Measurements from ENCODE around the gene NEK7. TPM values are rescaled to one million over a fixed set of nuclear protein-coding genes. Genes with fewer than 3 reads are reported as not detected.

NEK7 gene
- total and polyA plus RNA-seq, 9 of the 15 experiments (the other 6 are each of a cell fraction or from before 2014, with no cell fraction given): 8.5 to 37.3 (median 27.7) TPM

DNA sequence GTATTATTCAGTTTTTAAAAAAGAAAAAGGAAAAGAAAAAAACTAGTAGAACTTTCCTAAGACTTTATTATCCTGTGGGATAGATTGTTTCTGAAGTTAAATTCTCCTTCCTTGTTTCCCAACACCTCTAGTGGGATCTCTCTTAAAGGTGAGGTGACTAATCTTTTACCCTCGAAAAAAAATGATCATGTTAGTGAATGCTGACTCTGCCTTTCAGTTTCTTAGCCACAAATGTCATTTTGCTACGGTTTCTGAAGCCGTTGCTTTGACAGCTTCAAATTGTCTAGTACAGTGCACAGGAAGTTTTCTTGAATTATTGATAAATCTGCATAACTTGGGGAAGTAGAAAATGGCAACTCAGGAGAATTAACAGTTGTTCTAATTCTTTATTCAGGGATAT is 13.0 kb upstream of the NEK7 start:
- H3K27ac ChIP-seq (ENCODE audit: extremely low read depth, low read depth, low read length): no peak overlapping the region
- no peaks in the 10 kb centered on the region for H4K20me1 ChIP-seq (replicated peaks; ENCODE audit: control insufficient read depth, insufficient read depth, low read length)
- H3K9me1 ChIP-seq (ENCODE audit: control insufficient read depth, insufficient read depth, low read length): no peaks in the 10 kb centered on the region
- ChIA-PET CTCF (ENCODE audit: low intra/inter-chr PET ratio) (no interaction called here), POLR2A (no interaction called here)
- TF ChIP-seq CBX5 (IDR thresholded peaks at IDR 0.05; ENCODE audit: borderline replicate concordance, low read depth): no peak
- TF ChIP-seq ZNF316 (IDR thresholded peaks at IDR 0.05): peak; percentile 37; the same call in 1 of the 2 replicates
- no peak for TF ChIP-seq SP1 (CRISPR knock-in tag; IDR thresholded peaks at IDR 0.05)
- no peak for TF ChIP-seq RBM17 (IDR thresholded peaks at IDR 0.05; ENCODE audit: borderline replicate concordance, low read depth, low read length)
- no peak for TF ChIP-seq ZNF197 (CRISPR knock-in tag; IDR thresholded peaks at IDR 0.05; ENCODE audit: low read depth)
- peak; percentile 15; the same call in 1 of the 2 replicates for TF ChIP-seq C11orf30 (IDR thresholded peaks at IDR 0.05; ENCODE audit: low read depth)
- no peak for TF ChIP-seq DNMT1 (IDR thresholded peaks at IDR 0.05)
- TF ChIP-seq ZNF274 (IDR thresholded peaks at IDR 0.05; ENCODE audit: borderline replicate concordance, low read depth, low read length): no peak
- TF ChIP-seq, protein P1, sequence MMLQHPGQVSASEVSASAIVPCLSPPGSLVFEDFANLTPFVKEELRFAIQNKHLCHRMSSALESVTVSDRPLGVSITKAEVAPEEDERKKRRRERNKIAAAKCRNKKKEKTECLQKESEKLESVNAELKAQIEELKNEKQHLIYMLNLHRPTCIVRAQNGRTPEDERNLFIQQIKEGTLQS (IDR thresholded peaks at IDR 0.05): no peak
- TF ChIP-seq, protein P1 (CRISPR knock-in tag; conservative IDR thresholded peaks at IDR 0.05): no peak
- TF ChIP-seq, protein P2, sequence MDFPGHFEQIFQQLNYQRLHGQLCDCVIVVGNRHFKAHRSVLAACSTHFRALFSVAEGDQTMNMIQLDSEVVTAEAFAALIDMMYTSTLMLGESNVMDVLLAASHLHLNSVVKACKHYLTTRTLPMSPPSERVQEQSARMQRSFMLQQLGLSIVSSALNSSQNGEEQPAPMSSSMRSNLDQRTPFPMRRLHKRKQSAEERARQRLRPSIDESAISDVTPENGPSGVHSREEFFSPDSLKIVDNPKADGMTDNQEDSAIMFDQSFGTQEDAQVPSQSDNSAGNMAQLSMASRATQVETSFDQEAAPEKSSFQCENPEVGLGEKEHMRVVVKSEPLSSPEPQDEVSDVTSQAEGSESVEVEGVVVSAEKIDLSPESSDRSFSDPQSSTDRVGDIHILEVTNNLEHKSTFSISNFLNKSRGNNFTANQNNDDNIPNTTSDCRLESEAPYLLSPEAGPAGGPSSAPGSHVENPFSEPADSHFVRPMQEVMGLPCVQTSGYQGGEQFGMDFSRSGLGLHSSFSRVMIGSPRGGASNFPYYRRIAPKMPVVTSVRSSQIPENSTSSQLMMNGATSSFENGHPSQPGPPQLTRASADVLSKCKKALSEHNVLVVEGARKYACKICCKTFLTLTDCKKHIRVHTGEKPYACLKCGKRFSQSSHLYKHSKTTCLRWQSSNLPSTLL (IDR thresholded peaks at IDR 0.05): no peak
- WGBS (ENCODE audit: insufficient coverage, low coverage, missing lambda C conversion rate): 25% methylated on average over 3 of the region's 3 CpGs
- no peak overlapping the region for H3K4me2 ChIP-seq (ENCODE audit: insufficient read depth, low read length)
- peaks cover 2% of the 10 kb centered on the region; the same call in 1 of the 2 replicates for H3K9me3 ChIP-seq (replicated peaks; ENCODE audit: control insufficient read depth, insufficient read depth, low read depth, low read length)
- no peak for ATAC-seq
- FAIRE-seq: no peak
- DNase-seq (ENCODE audit: extremely low read depth in 1 of 4, low spot score in 3 of 4): no peak
- H3K9ac ChIP-seq (ENCODE audit: insufficient read depth in 1 of 2, low read depth in 2 of 2, low read length in 2 of 2): no peak overlapping the region
- intact Hi-C loops (cut with micrococcal nuclease): no loop called here
- no peak overlapping the region for H3K4me3 ChIP-seq
- no TSS peak for BruUV-seq (replicated peaks)
- in situ Hi-C loops (cut with MboI): no loop called here
- H3K4me1 ChIP-seq (replicated peaks in 1 of 2; ENCODE audit: control insufficient read depth in 2 of 2, insufficient read depth in 2 of 2, low read length in 2 of 2): no peaks in the 10 kb centered on the region
- H3K36me3 ChIP-seq (ENCODE audit: control insufficient read depth, insufficient read depth, low read length): no peaks in the 10 kb centered on the region
- H3K79me2 ChIP-seq (ENCODE audit: control insufficient read depth, insufficient read depth, low read length): no peaks in the 10 kb centered on the region
- H3K27me3 ChIP-seq (ENCODE audit: control insufficient read depth in 2 of 2, insufficient read depth in 2 of 2, low read length in 2 of 2): no peaks in the 10 kb centered on the region
- H2AFZ ChIP-seq (ENCODE audit: low read depth, low read length): peak overlapping the region; percentile 37
